ENCODE results near the gene NSUN7. TPM values are rescaled to one million over a fixed set of nuclear protein-coding genes. Genes with fewer than 3 reads are reported as not detected.

NSUN7 gene
- total and polyA plus RNA-seq, 10 donors: 0.38 to 8.1 (median 3.0) TPM

- H3K4me1 ChIP-seq: peaks cover 0 to 26% (median 8%) of the 10 kb centered on the region in 6 donors
- H3K27ac ChIP-seq: no peak overlapping the region
- H3K9me3 ChIP-seq: no peaks in the 10 kb centered on the region
- H3K4me3 ChIP-seq: no peak overlapping the region
- H3K36me3 ChIP-seq: no peaks in the 10 kb centered on the region
- TF ChIP-seq CTCF (IDR thresholded peaks at IDR 0.05 in 8 of 11, conservative IDR thresholded peaks at IDR 0.05 in 3 of 11) (no peak), POLR2A (IDR thresholded peaks at IDR 0.05) (no peak), POLR2AphosphoS5 (IDR thresholded peaks at IDR 0.05) (no peak)
- intact Hi-C loops (cut with DNase I; ENCODE audit: low total_unique reads): no loop called here
- 83 to 91% (median 87%) methylated on average over 5 of the region's 5 CpGs for WGBS, 5 donors
- H3K27me3 ChIP-seq (replicated peaks in 1 of 7): no peaks in the 10 kb centered on the region
- DNase-seq: no peak
Measured at GRCh38 chr4:40846532-40846931, 96.8 kb downstream of the NSUN7 start.

- Histone ChIP-seq H3K36me3 (no peaks in the 10 kb centered on the region), H3K4me3 (no peak overlapping the region), H3K4me1 (peaks cover 0 to 14% (median 0%) of the 10 kb centered on the region in 6 donors), H3K27me3 (replicated peaks in 1 of 7) (no peaks in the 10 kb centered on the region), H3K9me3 (no peaks in the 10 kb centered on the region), H3K27ac (no peak overlapping the region)
- intact Hi-C loops (cut with DNase I; ENCODE audit: low total_unique reads): no loop called here
- 68 to 76% (median 70%) methylated on average over 5 of the region's 5 CpGs for WGBS, 5 donors
- DNase-seq: no peak
- TF ChIP-seq POLR2AphosphoS5 (IDR thresholded peaks at IDR 0.05) (no peak), POLR2A (IDR thresholded peaks at IDR 0.05) (no peak), CTCF (IDR thresholded peaks at IDR 0.05 in 8 of 11, conservative IDR thresholded peaks at IDR 0.05 in 3 of 11) (no peak)
Measured at GRCh38 chr4:40848251-40848650, 98.5 kb downstream of the NSUN7 start.

GRCh38 chr4:40848940-40849339, 99.2 kb downstream of the NSUN7 start:
- DNase-seq: no peak
- Histone ChIP-seq H3K27me3 (replicated peaks in 1 of 7) (no peaks in the 10 kb centered on the region), H3K4me3 (no peak overlapping the region), H3K27ac (no peak overlapping the region), H3K36me3 (no peaks in the 10 kb centered on the region), H3K9me3 (no peaks in the 10 kb centered on the region), H3K4me1 (peaks cover 0 to 7% (median 0%) of the 10 kb centered on the region in 6 donors)
- intact Hi-C loops (cut with DNase I; ENCODE audit: low total_unique reads): no loop called here
- no peak for TF ChIP-seq CTCF (IDR thresholded peaks at IDR 0.05 in 8 of 11, conservative IDR thresholded peaks at IDR 0.05 in 3 of 11)
- TF ChIP-seq POLR2A (IDR thresholded peaks at IDR 0.05): no peak
- no peak for TF ChIP-seq POLR2AphosphoS5 (IDR thresholded peaks at IDR 0.05)
- WGBS, 5 donors: 79 to 91% (median 88%) methylated on average over 3 of the region's 3 CpGs

GRCh38 chr4:40850496-40850895, 100.7 kb downstream of the NSUN7 start:
- peaks cover 0 to 6% (median 0%) of the 10 kb centered on the region in 7 donors for H3K27me3 ChIP-seq (replicated peaks in 1 of 7)
- intact Hi-C loops (cut with DNase I; ENCODE audit: low total_unique reads): no loop called here
- H3K4me3 ChIP-seq: no peak overlapping the region
- TF ChIP-seq CTCF (IDR thresholded peaks at IDR 0.05 in 8 of 11, conservative IDR thresholded peaks at IDR 0.05 in 3 of 11): no peak
- TF ChIP-seq POLR2A (IDR thresholded peaks at IDR 0.05): no peak
- TF ChIP-seq POLR2AphosphoS5 (IDR thresholded peaks at IDR 0.05): no peak
- H3K4me1 ChIP-seq: peaks cover 0 to 13% (median 0%) of the 10 kb centered on the region in 6 donors
- 82 to 91% (median 83%) methylated on average over 4 of the region's 4 CpGs for WGBS, 5 donors
- no peak overlapping the region for H3K27ac ChIP-seq
- no peak for DNase-seq
- H3K9me3 ChIP-seq: no peaks in the 10 kb centered on the region
- H3K36me3 ChIP-seq: no peaks in the 10 kb centered on the region

All from spleen (tissue), 11 donors.